ENCODE data around the gene EIF2A.

DNA sequence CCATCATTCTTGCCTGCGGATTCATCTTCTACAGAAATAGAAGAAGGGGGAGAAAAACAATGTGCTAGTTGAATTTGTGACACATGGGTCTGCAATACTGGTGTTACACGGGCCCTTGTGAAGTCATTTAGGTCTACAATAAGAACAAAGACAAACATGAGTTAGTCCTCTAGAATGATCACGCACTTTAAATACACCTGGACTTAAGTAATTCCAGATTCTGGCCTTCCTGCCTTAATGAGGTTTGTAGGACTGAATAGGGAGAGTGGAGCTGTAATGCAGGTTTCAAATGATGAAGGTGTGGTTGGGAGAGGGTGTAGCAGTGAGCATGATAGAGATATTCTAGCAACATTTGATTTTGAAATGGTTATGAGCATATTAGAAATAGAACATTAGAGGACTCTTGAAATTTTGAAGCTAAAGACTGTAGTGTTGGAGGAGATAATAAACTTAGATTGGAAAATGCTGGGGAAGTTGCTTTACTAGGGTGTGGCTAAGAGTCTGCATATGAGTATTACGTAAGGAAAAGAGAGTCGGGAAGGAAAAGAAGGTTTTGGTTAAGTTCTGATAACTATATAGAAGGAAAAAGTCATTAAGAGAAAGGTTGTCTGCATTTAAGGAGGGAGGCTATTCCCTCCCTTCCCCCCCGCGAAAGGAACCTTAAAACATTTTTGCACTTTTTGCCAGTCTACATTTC, 606 bp downstream of the EIF2A start:
- TF ChIP-seq GATA3 (IDR thresholded peaks at IDR 0.05; ENCODE audit: low read depth, low read length), result no peak
- TF ChIP-seq GATA2 (IDR thresholded peaks at IDR 0.05; ENCODE audit: low read depth, low read length), result no peak
